Endometrial microvascular endothelial cells (primary cell): ENCODE results near the gene ZNF280D. TPM values are rescaled to one million over a fixed set of nuclear protein-coding genes. Genes with fewer than 3 reads are reported as not detected.
"Not testable (repeated sequence)": the region's sequence is repeated elsewhere in the genome, so short reads cannot be mapped to it uniquely, and the experiment has no call there.

Experiments
- in situ Hi-C: cut with HindIII; loops from 2 replicates; pipeline ENCODE4 v1.10.0; 2017; ENCODE audit warnings: low sequenced_read_pairs, low pct_unique_long_range_greater_than_20kb; ENCODE audit errors: inconsistent ontology term
- total RNA-seq: library from RNA; depleted of rRNA; stranded (reverse); fragments of >200 nt; gene quantifications from one replicate; pipeline ENCODE4 v1.2.3, GENCODE V29; 2015; ENCODE audit errors: inconsistent ontology term

ZNF280D gene
- total RNA-seq, 1 donor from 2014 or later, result 11.3 TPM

DNA sequence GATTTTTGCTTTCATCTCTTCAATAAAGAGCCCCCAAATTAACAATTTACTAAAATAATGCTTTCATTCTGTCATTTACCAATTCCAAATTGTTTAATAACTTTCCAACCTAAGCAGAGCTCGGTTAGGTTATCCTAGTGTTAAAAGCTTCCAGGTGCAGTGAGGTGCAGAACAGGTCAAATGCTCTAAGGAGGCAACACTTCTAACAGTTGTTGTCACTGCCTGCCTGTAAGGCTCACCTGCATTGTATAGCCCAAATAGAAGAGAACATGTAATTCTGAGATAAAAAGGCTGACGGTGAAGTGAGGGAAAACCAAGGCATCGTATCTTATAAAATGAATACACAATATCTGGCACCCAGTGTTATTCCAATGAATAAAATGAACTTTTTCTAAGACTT, 9.1 kb downstream of the ZNF280D start:
- in situ Hi-C loops, result no loop called here

DNA sequence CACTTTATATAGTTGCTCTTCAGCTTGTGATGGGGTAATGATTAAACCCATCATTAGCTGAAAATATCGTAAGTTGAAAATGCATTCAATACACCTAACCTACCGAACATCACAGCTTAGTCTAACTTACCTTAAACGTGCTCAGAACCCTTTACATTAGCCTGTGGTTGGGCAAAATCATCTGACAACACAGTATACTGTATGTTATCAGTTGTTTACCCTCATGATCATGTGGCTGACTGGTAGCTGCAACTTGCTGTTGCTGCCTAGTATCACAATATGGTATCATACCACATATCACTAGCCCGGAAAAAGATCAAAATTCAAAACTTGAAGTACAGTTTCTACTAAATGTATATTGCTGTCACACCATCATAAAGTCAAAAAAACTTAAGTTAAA, 9.5 kb downstream of the ZNF280D start:
- in situ Hi-C loops, result no loop called here

DNA sequence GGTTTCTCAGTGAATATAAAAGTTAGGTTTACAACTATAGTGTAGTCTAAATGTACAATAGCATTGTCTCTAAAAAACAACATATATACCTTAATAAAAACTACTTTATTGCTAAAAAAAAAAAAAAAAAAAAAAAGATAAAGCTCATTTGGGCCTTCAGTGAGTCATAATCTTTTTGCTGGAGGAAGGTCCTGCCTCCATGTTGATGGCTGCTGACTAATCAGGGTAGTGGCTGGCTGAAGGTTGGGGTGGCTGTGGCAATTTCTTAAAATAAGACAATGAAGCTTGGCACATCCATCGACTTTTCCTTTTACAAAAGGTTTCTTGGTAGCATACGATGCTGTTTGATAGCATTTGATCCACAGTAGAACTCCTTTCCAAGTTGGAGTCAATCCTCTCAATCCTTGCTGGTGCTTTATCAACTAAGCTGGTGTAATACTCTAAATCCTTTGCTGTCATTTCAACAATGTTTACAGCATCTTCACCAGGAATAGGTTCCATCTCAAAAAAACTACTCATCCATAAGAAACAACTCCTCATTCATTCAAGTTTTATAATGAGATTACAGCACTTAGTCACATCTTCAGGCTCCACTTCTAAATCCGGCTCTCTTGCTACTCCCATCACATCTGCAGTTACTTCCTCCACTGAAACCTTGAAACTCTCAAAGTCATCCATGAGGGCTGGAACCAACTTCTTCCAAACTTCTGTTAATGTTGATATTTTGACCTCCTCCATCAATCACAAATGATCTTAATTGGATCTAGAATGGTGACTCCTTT, 13.3 kb downstream of the ZNF280D start:
- in situ Hi-C loops, result no loop called here

DNA sequence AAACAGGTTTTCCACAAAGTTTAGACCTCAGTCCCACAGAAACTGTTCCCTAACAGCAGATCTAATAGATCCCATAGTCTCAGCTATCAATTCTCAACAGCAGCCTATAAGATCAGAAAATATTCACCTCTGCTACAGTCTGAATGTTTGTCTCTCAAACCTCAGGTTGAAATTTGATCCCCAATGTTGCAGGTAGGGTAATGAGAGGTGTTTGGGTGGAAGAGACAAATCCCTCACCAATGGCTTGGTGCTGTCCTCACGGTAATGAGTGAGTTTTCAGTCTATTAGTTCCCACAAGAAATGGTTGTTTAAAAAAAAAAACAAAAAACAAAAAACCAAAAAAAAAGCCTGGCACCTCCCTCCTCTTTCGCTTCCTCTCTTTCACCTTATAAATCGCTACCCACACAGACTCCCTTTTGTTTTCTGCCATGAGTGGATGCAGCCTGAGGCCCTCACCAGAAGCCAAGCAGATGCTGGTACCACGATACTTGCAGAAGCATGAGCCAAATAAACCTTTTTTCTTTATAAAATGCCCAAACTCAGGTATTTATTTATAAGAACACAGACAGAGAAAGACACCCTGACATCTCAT, 14.2 kb downstream of the ZNF280D start:
- in situ Hi-C loops, result no loop called here

DNA sequence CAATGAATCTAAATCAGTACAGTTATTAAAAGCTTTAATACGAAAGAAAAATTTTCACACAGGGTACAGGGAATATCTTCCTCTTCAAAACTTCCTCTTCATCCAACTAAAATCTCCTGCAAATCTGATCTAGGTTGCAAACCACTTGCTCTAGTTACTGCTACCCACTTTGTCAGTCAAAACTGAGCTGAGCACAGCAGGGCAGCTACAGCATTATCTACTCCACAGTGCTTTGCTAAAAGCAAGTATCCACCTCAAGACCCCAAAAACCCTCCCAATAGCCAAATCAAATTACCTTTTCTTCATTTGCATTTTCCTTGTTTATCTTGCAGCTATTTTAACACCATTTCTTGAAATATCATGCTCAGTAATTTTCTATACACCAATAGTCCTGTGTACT, 14.7 kb downstream of the ZNF280D start:
- in situ Hi-C loops, result no loop called here

DNA sequence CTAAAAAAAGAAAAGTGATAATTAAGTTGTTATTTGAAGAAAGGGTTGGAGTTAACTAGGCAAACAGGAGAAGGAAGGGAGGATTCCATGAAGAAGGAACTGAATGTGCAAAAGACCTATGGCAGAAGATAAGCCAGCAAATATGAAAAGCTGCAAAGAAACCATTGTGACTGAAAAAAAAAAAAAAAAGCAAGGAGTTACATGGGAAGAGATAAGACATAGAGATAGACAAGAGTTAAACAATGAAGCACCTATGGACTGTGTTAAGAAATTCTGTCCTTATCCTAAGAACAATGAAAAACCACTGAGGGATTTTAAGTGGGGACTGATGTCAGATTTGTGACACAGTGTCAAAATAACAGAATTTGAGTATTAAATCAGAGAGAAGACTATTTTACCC, 17.0 kb downstream of the ZNF280D start:
- in situ Hi-C loops, result no loop called here

DNA sequence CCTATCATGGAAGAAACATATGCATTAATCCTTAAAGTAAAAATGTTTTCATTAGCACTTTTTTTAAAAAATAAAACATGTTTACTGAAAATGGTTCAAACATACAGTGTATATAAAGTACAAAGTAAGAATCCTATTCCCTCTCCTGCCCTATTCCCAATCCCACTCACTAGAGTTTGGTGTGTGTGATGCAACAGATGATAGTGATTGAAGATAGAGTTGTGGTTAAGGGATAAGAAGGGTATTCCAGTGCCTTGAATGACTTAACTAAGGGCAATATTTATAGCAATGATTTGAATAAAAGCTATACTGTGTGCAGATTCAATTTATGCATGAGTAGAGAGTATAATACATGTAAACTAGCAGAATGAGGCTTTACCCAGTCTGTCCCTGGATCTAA, 18.1 kb downstream of the ZNF280D start:
- in situ Hi-C loops, result no loop called here

DNA sequence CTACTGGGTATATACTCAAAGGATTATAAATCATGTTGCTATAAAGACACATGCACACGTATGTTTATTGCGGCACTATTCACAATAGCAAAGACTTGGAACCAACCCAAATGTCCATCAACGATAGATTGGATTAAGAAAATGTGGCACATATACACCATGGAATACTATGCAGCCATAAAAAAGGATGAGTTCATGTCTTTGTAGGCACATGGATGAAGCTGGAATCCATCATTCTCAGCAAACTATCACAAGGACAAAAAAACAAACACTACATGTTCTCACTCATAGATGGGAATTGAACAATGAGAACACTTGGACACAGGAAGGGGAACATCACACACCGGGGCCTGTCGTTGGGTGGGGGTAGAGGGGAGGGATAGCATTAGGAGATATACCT, 23.8 kb downstream of the ZNF280D start:
- in situ Hi-C loops, result not testable (repeated sequence)

DNA sequence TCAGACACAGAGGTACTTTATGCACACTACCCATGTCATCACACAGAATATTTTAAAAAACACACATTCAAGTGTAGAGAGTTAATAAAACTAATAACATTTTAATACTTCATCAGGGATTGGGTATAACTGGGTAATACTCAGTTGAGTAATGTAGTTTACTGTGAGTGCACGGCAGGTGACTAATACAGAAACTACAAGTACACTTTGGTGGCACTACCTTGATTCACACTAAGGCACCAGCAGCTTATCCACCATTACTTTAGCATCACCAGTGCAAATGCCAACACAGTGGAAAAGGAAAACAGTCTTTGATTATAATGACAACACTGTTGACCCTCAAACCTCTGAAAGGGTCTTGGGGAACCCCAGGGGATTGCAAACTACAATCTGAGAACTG, 33.6 kb downstream of the ZNF280D start:
- in situ Hi-C loops, result no loop called here

DNA sequence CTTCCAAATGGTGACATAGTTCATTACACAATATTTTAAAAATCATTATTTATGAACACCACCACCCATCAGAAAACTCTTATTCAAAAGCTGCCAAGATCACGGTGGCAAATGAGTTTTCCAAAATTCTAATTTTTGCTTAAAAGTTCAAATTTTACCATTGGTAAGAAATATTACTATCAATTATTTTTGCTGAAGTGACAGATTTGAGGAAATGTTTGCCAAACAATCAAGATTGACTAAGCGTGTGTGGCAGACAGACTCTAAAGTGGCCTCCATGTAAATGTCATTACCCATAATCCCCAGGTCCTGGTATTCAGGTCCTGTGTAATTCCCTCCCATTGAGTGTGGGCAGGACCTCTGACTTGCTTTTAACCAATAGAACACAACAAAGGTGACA, 35.0 kb downstream of the ZNF280D start:
- in situ Hi-C loops, result no loop called here

DNA sequence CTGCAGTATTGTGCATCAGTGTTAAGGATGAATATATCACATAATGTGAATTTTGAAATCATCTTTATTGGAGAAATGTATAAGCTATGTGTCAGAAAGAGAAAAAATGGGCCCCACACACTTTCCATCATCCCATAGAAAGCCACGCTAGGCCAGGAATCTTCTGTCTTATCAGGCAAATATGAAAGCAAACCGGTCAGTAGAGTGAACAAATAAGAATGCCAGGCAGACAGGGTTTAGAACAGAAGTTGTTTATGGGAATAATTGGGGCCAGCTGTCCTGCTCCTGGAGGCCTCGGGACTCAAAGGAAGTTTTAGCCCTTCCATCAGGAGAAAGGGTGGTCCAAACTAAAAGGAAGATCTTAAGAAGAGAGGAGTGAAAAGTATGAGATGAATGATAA, 39.5 kb downstream of the ZNF280D start:
- in situ Hi-C loops, result no loop called here

DNA sequence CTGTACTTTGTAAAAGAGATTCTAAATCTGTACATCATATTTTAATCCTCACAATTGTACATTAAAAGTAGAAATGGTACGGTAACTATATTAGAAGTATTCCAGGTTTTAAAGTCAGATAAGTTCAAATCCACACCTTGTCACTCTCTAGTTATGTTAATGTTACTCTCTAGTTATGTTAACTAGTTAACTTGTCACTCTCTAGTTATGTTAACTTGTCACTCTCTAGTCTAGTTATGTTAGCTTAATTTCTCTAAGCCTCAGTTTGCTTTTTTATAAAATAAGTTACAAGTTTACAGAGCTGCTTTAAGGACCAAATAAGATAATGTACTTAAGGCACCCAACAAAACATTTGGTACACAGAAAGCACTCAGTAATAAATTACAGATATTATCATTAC, 42.6 kb downstream of the ZNF280D start:
- in situ Hi-C loops, result no loop called here

DNA sequence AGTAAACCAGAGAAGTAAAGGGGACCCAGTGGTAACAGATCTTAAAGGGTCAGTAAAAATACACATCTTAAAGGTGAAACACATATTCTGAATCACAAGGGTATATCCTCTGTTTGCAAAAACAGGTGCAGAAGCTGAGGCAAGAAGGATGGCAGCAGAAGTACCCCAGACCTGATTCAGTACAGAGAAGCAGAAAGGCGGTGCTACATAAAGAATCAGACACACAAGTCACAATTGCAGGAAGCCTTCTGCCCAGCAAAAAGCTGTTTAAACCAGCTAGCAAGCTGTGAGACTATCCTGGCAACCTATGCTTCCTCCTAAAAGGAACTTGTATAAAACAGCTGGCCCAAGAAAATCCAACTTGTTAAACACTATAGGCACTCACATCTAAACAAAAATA, 49.4 kb downstream of the ZNF280D start:
- in situ Hi-C loops, result no loop called here

DNA sequence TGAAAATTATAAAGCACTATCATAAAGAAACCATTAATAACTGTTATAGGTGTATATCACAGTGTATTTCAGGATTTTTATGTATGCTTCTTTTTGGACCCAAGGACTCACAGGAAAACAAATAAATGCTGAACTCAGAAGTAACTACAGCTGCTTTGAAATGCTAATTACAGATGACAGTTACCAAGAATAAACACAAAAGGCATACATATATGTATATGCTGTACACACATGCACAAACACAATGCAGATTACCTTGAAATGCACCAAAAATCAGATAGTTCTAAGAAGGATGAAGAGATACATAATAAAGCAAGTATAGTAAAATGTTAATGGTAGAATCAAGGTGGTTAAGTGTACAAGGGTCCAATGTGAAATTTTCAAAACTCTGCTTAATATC, 52.2 kb downstream of the ZNF280D start:
- in situ Hi-C loops, result no loop called here

DNA sequence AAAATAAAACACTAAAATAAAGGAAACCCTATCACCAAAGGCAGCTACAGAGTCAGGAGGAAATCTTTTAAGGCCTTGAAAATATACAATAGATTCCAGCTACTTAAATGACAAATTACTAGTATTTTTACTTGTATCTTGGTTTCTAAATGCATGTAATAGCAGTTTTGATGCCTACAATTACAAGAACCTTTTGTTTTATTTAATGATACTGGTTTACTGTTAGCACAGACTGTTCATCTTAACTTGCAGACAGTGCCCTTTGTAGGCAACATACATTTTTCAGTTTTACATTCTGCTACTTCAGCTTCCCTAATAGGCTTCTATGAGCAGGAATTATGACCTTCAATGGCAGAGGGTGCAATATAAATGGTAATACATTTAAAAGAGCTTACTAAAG, 54.1 kb downstream of the ZNF280D start:
- in situ Hi-C loops, result no loop called here

DNA sequence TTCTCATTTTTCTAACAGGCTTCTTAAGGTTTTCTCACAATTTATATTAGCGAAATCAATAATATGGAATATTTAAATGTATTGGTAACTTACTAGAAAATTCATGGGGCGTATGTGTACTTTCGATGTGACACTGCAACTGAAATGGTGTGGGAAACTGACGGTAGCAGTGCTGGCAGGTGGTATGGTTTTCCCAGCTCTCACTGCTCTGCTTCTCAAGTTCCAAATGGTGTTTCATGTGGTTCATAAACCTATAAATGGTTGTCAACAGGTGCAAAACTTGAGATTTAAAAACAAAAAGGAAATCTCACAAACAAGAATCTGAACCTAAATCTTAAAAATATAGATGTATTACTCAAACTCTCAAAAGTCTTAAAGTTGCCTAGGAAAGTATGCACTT, 54.7 kb downstream of the ZNF280D start:
- in situ Hi-C loops, result no loop called here

DNA sequence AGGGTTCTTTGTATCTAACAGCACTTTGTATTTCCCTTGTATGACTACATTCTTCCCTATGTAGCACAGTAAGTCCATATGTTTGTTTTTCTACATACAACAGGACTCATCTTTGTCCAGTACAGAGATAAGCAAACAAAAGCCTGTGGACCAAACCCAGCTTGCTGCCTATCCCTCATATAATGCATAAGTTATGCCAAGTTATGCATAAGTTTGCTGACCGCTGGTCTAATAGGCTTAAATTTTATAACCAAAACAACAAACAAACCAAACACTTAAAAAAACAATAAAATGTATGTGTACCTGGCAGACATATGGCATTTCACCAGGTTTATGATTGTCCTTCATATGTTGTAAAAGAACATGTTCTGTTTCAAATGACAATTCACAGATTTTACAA, 56.0 kb downstream of the ZNF280D start:
- in situ Hi-C loops, result no loop called here

DNA sequence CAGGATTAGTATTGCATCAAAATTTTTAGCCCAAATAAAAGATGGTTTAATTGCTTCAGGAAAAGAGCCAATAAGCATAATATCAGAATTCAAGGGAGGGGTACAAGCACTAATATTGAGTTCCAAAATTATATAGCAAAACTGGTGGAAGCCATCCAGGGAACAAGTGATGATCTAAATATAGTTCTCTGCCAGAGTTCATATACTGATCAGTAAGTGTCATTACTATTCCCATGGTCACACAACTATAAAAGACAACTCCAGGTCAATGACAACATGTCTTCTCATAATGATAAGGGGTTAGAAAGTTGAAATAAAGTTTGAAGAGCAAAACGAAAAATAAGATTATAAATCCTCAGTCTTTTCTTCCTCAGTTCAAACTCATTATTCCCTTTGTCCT, 57.4 kb downstream of the ZNF280D start:
- in situ Hi-C loops, result no loop called here

DNA sequence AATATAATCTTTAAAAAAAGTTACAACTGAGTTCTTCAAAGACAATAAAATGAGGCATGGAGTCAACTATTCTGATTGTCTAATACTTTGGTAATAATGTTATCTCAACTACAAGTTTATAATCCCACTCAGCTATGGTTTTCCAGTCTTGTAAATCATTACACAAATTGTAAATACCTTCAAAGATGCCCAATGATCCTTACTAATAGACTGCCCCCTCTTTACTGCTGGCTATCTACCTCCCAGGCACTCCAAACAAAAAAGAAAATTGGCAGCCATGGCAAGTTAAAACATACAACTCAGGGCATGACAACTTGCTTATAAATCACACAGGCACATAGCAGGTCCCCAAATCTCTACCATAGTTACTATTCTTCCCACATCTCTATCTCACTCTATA, 58.5 kb downstream of the ZNF280D start:
- in situ Hi-C loops, result no loop called here

DNA sequence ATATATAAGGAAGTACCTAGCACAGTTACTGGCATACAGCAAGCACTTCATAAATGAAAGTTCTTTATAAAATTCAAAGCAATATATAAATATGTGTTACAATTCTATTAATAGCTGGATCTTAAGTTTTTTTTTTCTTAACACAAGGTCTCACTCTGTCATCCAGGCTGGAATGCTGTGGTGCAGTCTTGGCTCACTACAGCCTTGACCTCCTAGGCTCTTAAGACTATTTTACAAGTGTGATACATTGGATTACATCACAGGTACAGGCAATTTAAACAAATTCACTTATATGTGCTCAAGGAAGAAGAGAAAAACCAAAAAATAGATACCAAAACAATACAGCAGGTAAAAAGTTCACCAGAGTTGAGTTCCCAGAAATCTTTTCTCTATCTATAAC, 60.6 kb downstream of the ZNF280D start:
- in situ Hi-C loops, result no loop called here

DNA sequence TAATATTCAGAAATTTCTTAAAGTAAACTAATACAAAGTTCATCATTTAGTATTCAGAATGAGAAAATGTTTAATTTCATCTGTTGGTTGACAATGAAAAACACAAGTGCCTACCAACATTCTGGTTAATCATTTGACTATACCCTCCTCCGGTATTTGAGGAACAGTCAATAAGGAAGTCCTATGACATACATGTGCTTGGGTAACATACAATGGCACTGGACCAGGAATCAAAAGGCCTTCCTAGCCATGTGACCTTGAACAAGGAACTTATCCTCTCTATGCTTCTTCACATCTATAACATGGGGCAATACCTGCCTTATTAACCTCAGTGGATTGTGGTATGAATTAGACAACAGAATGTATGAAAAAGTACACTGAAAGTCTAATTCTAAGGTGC, 65.8 kb downstream of the ZNF280D start:
- in situ Hi-C loops, result no loop called here
